WTC11 (cell line): Measurements from ENCODE around the gene ZNF155. TPM values are rescaled to one million over a fixed set of nuclear protein-coding genes. Genes with fewer than 3 reads are reported as not detected.

Experiments
- ATAC-seq: fragments of 200-7000 bp; cut with Tn5 transposase; 2 replicates; pipeline ENCODE4 v1.10.0; 2021; ENCODE audit warnings: mild to moderate bottlenecking, moderate library complexity
- CTCF ChIA-PET: fragments of 300-600 bp; sonication (Branson Sonifier 250); formaldehyde crosslinking; loops from one replicate; lab custom pipeline; 2021; ENCODE audit warnings: antibody characterized with exemption; lab: Charles Lee
- POLR2A ChIA-PET: fragments of 350-600 bp; sonication (Branson Sonifier 250); formaldehyde crosslinking; loops from one replicate; lab custom pipeline; 2021; ENCODE audit warnings: antibody characterized with exemption; lab: Charles Lee
- DNase-seq: peaks from one replicate; pipeline ENCODE4 v3.0.0; 2021; ENCODE audit warnings: low spot score
- H3K27ac Mint-ChIP-seq: 2 replicates; pipeline ENCODE4 v1.8.0; 2021; ENCODE audit warnings: mixed read lengths
- H3K27me3 Mint-ChIP-seq: 2 replicates; pipeline ENCODE4 v1.8.0; 2021; ENCODE audit warnings: low read depth, mild to moderate bottlenecking, moderate library complexity, mixed read lengths
- H3K36me3 Mint-ChIP-seq: 2 replicates; pipeline ENCODE4 v1.8.0; 2021; ENCODE audit warnings: mixed read lengths
- H3K4me1 Mint-ChIP-seq: 2 replicates; pipeline ENCODE4 v1.8.0; 2022; ENCODE audit warnings: mixed read lengths
- H3K4me3 Mint-ChIP-seq: 2 replicates; pipeline ENCODE4 v1.8.0; 2021; ENCODE audit warnings: mild to moderate bottlenecking, moderate library complexity, mixed read lengths
- H3K9me3 Mint-ChIP-seq: 2 replicates; pipeline ENCODE4 v1.8.0; 2021; ENCODE audit warnings: mixed read lengths
- AFF4 ChIP-seq: sonication (generic); formaldehyde crosslinking; IDR thresholded peaks from 2 replicates; pipeline ENCODE4 v1.8.1; 2023; ENCODE audit warnings: mild to moderate bottlenecking, missing genetic modification reagents, borderline replicate concordance
- CDX4 ChIP-seq: fragments of 250-450 bp; sonication (Bioruptor Pico); IDR thresholded peaks from 2 replicates; pipeline ENCODE4 v1.9.0; 2021; ENCODE audit warnings: moderate library complexity, mild to moderate bottlenecking, inconsistent platforms, borderline replicate concordance
- CTCF ChIP-seq: fragments of 200-600 bp; IDR thresholded peaks from 2 replicates; pipeline ENCODE4 v1.8.0; 2022; ENCODE audit warnings: antibody characterized with exemption
- FOXP4 ChIP-seq: sonication (generic); formaldehyde crosslinking; IDR thresholded peaks from 2 replicates; pipeline ENCODE4 v1.8.0; 2022; ENCODE audit warnings: mild to moderate bottlenecking, missing genetic modification reagents
- PREB ChIP-seq: sonication (generic); formaldehyde crosslinking; IDR thresholded peaks from 2 replicates; pipeline ENCODE4 v1.8.1; 2022; ENCODE audit warnings: mild to moderate bottlenecking, missing genetic modification reagents, moderate library complexity, borderline replicate concordance
- PRRX2 ChIP-seq: fragments of 250-450 bp; sonication (Bioruptor Pico); IDR thresholded peaks from 2 replicates; pipeline ENCODE4 v1.8.0; 2021; ENCODE audit warnings: mild to moderate bottlenecking
- RELA ChIP-seq: sonication (generic); formaldehyde crosslinking; IDR thresholded peaks from 2 replicates; pipeline ENCODE4 v1.8.1; 2022; ENCODE audit warnings: missing genetic modification reagents, mild to moderate bottlenecking, borderline replicate concordance
- TP53 ChIP-seq: sonication (generic); formaldehyde crosslinking; IDR thresholded peaks from 2 replicates; pipeline ENCODE4 v1.8.1; 2023; ENCODE audit warnings: mild to moderate bottlenecking, missing genetic modification reagents
- ZBTB43 ChIP-seq: sonication (generic); formaldehyde crosslinking; IDR thresholded peaks from 2 replicates; pipeline ENCODE4 v1.8.1; 2023; ENCODE audit warnings: mild to moderate bottlenecking, missing genetic modification reagents
- ZNF263 ChIP-seq: sonication (generic); formaldehyde crosslinking; IDR thresholded peaks from 2 replicates; pipeline ENCODE4 v1.8.1; 2022; ENCODE audit warnings: low read depth, mild to moderate bottlenecking, moderate library complexity, missing genetic modification reagents
- ZNF281 ChIP-seq: sonication (generic); formaldehyde crosslinking; IDR thresholded peaks from 2 replicates; pipeline ENCODE4 v1.8.0; 2023; ENCODE audit warnings: mild to moderate bottlenecking, missing genetic modification reagents
- ZNF423 ChIP-seq: fragments of 250-450 bp; sonication (Bioruptor Pico); IDR thresholded peaks from 2 replicates; pipeline ENCODE4 v2.1.2; 2022; ENCODE audit warnings: mild to moderate bottlenecking, moderate library complexity
- ZNF425 ChIP-seq: fragments of 250-450 bp; sonication (Bioruptor Pico); conservative IDR thresholded peaks from 2 replicates; pipeline ENCODE4 v1.9.0; 2021; ENCODE audit warnings: mild to moderate bottlenecking
- ZNF512 ChIP-seq: sonication (generic); formaldehyde crosslinking; IDR thresholded peaks from 2 replicates; pipeline ENCODE4 v1.8.1; 2022; ENCODE audit warnings: missing genetic modification reagents, borderline replicate concordance
- total RNA-seq: library from RNA; stranded (reverse); gene quantifications from 3 replicates; pipeline ENCODE4 v1.2.3, GENCODE V29; 2021

The ZNF155 gene
- total RNA-seq, 1 experiment from 2014 or later, result 10.2 TPM

- TF ChIP-seq FOXP4 (CRISPR knock-in tag) (no peak), PREB (no peak), ZNF281 (CRISPR knock-in tag) (no peak)
Observed at GRCh38 chr19:44003461-44004009, 19.5 kb downstream of the ZNF155 start (continued).

- peaks cover 12% of the 10 kb centered on the region for H3K4me1 Mint-ChIP-seq
- H3K4me3 Mint-ChIP-seq, result no peak overlapping the region
- no peak overlapping the region for H3K27ac Mint-ChIP-seq
- CTCF ChIA-PET, result no interaction called here
- DNase-seq (no peak), ATAC-seq (no peak)
- POLR2A ChIA-PET, result no interaction called here
- H3K36me3 Mint-ChIP-seq, result peaks cover 50% of the 10 kb centered on the region
- peaks cover 49% of the 10 kb centered on the region for H3K9me3 Mint-ChIP-seq
- TF ChIP-seq CTCF (no peak), ZNF512 (CRISPR knock-in tag) (no peak)
- peaks cover 5% of the 10 kb centered on the region; the same call in 1 of the 2 replicates for H3K27me3 Mint-ChIP-seq
Observed at GRCh38 chr19:44005973-44006372, 22.0 kb downstream of the ZNF155 start.

GRCh38 chr19:44007473-44007872 lies 23.5 kb downstream of the ZNF155 start:
- DNase-seq (no peak), ATAC-seq (no peak)
- Mint-ChIP-seq H3K9me3 (peaks cover 60% of the 10 kb centered on the region), H3K27ac (no peak overlapping the region), H3K27me3 (peaks cover 10% of the 10 kb centered on the region; the same call in 1 of the 2 replicates), H3K4me3 (no peak overlapping the region), H3K4me1 (peaks cover 5% of the 10 kb centered on the region), H3K36me3 (peaks cover 64% of the 10 kb centered on the region)
- CTCF ChIA-PET, result no interaction called here
- POLR2A ChIA-PET, result no interaction called here
- no peak for TF ChIP-seq TP53 (CRISPR knock-in tag)
- TF ChIP-seq RELA (CRISPR knock-in tag), result no peak
- TF ChIP-seq CDX4 (CRISPR knock-in tag), result no peak
- no peak for TF ChIP-seq PRRX2 (CRISPR knock-in tag)
- no peak for TF ChIP-seq ZNF423 (CRISPR knock-in tag)
- TF ChIP-seq ZBTB43 (CRISPR knock-in tag), result no peak
- TF ChIP-seq ZNF425, result no peak
- TF ChIP-seq AFF4 (CRISPR knock-in tag), result no peak
- TF ChIP-seq ZNF263 (CRISPR knock-in tag), result no peak
